ENCODE measurements around the gene SVIL.

SVIL gene

GRCh38 chr10:29634764-29635625 is at the start of gene SVIL:
SVIL (minus strand) TSS chr10:29634971; CDS start chr10:29555058, 79,913 bp downstream.
- peak; percentile 80 for DNase-seq

GRCh38 chr10:29681676-29682448 is 47.1 kb upstream of the SVIL start:
- peak; percentile 50 for DNase-seq

DNA sequence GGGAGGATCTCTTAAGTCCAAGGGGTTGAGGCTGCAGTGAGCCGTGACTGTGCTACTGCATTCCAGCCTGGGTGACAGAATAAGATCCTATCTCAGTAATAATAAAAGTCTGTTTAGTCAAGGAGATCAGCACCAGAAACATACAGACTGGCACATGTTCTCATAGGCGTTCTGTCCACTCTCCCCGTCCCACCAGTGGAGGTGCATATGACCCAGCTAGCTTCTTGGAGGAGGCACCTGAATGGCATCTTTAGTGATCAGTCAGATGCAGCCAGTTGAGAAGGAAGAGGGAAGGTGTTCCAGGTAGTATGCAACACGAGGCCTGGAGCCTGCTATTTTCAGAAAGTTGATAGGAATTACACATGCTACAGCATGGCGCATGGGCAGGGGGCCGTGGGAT is 45.3 kb upstream of the SVIL start:
- no peak for DNase-seq

DNA sequence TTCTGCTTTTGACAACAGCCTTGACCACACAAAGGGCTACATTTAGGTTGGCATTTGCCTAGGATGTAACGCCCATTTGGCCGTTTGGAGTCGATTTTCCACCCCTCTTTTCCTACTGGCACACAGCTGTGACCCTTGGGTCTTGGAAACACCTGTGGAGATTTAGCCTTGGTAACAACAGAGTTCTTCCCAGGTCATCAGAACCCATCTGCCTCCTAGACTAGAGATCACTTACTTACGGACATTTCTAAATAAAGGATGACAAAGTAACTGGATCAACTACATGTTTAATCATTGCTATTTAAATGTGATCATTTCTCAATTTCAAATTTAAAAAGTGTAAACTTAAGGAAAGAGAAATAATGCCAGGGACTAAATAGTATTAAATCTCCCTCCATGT is 42.0 kb upstream of the SVIL start:
- no peak for DNase-seq

- no peak for DNase-seq
Observed at GRCh38 chr10:29675984-29676383, 41.2 kb upstream of the SVIL start.

GRCh38 chr10:29671968-29672367 is 37.2 kb upstream of the SVIL start:
- no peak for DNase-seq

- no peak for DNase-seq
Observed at GRCh38 chr10:29671228-29671780, 36.5 kb upstream of the SVIL start.

DNA sequence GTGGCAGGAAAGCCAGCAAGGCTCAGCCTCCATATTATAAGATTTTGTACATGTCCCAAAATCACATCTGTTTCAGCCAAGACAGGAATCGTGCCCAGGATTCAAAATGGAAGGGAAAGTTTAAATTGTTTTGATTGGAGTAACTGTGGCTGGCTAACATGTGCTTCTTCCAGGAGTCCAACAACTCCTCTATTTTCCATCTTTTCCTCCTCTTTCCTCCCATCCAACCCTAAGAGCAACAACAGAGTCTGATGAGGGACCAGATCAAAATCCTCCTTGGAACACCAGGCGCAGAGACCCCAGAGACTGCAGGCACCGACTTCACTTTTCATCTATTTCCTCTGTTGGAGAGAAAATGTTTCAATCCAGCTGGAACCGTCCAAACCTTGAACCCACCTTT is 36.0 kb upstream of the SVIL start:
- peak; percentile 56 for DNase-seq

DNA sequence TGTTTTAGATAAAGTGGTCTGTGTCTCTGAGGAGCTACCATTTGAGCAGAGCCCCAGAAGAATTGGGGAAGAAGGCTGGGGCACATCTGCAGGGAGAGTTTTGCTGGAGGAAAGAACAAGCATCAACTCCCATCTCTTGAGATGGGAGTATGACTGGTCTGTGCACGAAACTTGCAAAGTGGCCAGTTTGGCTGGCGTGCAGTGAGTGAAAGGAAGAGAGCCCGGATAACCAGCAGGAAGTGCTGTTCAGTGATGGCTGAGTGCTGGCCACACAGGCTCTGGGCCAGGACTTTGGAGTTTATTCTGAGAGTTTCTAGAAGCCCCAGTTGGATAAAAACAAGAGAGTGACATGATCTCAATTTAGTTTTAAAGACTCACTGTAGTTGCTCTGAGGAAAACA is 34.4 kb upstream of the SVIL start:
- DNase-seq = no peak

- no peak for DNase-seq
Observed at GRCh38 chr10:29668628-29669027, 33.9 kb upstream of the SVIL start.

GRCh38 chr10:29667191-29667590 is 32.4 kb upstream of the SVIL start:
- DNase-seq = no peak

- no peak for DNase-seq
Observed at GRCh38 chr10:29666201-29666600, 31.4 kb upstream of the SVIL start.

GRCh38 chr10:29663718-29664117 is 28.9 kb upstream of the SVIL start:
- no peak for DNase-seq

DNA sequence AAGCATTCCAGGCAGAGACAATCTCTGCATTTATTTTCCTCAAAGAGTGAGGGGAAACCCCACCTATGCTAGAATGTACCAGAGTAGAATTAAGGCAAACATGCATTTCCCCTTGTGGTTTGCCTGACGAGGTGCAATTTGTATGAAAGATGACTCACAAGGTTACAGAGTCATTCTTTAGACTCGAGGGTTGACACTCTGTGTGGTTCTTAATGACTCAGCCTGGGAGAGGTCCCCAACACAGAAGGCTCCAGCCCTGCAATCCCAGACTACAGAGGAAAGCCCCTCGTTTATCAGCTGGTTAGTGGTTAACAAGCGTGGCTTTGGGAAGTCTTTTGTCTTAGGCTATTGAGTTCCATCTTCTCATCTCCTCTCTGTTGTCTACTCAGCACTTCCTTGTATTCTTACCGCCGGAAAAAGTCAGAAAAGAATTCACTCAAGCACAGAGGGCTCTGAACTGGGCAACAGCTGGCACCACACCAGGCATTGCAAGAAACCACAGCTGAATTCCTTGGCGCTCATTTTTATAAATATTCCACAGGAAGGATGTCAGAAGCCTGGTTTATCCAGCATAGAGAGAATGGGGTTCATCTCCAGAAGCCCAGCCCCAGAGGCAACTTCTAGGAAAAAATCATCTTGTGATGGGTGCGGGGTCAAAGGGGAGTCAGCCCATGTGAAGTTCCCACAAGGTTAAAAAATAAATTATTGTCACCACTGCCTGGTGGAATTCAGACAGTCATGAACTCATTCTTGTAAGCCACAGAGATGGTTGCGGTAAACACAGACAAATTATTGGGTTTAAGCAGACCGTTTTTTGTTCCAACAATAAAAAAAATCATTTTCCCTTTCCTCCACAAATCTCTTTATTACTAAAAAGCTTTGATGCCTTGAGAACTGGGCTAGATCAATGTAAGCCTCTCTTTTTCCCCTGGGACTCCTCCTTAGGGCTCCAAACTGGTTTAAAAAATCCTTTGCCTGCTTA is 24.5 kb upstream of the SVIL start:
- DNase-seq = peak; percentile 67

DNA sequence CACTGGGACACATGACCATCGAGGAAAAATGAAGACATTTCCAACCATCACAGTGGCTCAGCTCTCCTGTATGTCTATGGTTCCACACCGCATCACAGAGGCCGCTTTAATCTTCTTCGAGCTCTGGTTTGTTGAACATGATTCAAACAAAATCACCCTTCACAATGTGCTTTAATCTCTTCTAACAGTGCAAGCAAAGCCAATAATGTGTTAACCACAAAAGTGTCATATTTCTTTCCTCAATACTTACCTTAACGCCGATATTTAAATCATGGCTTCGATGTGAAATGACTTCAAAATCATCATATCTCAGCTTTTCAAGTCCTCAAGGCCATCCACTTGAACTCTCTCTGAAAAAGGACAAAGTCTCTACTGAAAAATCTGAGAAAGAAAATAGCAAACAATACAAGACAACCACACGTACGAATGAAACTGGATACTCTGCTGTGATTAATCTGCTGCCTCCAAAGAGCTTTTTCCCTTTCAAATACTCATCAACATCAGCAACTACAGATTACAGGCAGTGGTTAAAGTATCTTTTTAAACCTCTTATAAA is 23.0 kb upstream of the SVIL start:
- DNase-seq = no peak

DNA sequence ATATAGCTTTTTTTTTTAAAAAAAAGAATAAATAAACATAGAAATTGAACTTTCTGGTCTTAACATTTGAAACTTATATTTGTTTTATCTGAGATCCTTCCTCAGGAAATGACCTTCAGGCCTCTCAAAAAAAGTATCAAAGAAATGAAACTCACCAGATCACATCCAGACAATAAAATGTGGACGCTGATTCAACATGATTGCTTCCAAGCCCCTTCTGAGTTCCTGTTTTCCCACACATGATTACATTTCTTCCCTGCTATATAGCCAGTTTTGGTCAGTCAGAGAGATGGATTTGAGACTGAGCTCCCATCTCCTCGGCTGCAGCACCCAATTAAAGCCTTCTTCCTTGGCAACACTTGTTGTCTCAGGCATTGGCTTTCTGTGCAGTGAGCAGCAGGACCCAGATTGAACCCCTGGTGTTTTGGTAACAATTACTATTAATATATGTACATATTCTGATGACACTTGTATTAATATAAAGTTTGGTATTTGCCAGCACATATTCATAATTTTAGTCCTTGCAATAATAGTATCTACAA is 21.8 kb upstream of the SVIL start:
- no peak for DNase-seq

- DNase-seq = no peak
Observed at GRCh38 chr10:29652192-29652591, 17.4 kb upstream of the SVIL start.

DNA sequence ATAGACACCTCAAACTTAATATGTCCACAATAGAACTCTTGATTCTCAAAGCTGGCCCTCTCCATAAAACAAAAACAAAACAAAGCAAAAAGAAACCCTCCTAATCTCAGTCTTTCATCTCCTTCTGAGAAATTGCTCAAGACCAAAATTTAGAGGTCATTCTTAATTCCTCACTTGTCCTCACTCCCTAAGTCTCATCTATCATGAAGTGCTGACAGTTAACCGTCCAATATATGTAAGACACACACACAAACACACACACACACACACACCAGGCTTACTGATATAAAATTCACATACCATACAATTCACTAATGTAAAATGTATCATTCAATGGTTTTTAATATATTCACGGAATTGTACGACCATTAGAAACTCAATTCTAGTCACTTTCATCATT is 17.0 kb upstream of the SVIL start:
- DNase-seq = no peak

- DNase-seq = no peak
Observed at GRCh38 chr10:29650552-29650944, 15.8 kb upstream of the SVIL start.

DNA sequence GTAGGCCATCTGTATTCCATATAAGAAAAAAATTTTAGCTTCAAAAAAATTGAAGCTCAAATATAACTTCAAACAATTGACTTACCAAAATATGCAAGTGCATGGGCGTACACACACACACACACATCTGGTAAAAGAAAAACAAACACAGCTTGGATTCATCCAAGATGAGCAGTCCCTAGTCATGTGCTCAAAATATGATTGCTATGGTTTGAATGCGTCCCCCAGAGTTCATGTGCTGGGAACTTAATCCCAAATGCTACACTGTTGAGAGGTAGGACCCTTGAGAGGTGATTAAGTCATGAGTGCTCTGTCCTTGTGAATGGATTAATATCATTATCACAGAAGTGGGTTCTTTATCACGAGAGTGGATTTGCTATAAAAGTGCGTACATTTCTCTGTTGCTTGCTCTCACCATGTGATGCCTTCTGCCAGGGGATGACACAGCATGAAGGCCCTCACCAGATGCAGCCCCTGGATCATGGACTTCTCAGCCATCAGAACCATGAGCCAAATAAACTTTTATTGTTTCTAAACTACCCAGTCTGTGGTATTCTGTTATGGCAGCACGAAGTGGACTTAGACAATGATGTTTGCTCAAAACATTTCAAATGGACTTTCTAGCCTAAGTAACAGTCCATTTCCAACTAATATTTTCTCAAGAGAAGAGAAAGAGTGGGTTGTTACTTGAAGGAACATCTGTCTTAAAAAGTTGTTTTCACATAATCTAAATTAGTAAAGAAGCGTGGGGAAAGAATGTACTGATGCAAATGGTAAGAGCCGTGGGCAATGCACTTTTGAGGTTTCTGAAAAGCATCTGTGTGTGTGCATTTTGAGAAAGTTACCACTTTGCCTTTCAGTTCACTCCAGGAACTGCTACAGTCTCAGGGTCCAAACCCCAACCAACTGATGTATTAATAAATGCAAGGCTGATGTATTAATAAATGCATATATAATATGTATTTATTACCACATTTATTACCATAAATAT is 15.1 kb upstream of the SVIL start:
- DNase-seq = no peak

GRCh38 chr10:29648983-29649268 is 14.2 kb upstream of the SVIL start:
- DNase-seq = no peak
